ENCODE measurements around the gene CATSPER3. TPM values are rescaled to one million over a fixed set of nuclear protein-coding genes. Genes with fewer than 3 reads are reported as not detected.

The CATSPER3 gene
- total and polyA plus RNA-seq, 2 donors (not counting 1 experiment from before 2014, with no cell fraction given), result 0.12 to 0.17 TPM

DNA sequence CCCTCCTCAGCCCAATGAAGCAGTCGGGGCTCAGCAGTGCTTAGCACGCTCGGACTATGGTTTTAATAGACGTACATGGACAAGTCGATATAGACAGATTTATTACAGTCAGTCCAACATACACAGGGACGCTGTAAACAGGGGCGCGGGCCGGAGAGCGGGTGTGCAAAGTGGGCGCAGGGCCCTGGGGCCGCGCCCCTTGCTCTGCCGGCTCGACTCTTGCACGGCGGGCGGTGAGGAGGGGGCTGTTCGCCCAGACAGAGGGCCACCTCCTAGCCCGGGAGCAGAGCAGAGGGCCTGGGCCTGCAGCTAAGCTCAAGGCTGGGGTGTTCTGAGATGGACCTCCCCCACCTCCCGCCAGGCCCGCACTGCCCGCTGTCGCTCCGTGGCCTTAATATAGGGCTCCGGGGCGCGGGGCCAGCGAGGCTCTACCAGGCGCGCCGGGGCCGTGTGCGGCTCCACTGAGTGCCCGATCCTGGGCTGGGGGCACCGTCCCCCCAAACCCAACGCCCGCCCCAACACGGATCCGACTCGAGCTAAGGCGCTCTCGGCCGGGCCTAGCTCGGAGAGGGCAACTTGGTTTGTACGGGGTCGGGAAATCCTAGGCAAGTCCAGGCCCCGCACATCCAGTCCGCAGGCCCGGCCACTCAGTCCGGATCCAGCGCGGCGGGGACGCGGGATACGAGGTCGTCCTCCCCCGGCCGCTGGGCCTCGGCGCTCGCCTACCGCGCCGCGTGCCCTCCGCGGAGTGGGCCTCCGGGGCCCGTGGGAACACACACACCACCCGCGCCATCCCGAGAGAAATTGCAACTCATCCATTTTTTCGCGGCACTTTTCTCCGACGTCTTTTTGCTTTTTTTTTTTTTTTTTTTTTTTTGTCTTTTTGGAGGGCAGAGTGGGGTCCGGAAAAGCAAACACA lies 60.2 kb downstream of the CATSPER3 start:
- H3K27ac ChIP-seq (ENCODE audit: insufficient read depth, low read length), result no peak overlapping the region
- H3K4me2 ChIP-seq (ENCODE audit: extremely low read depth, insufficient read depth, low read length), result no peak overlapping the region
- peaks cover 39% of the 10 kb centered on the region for H3K27me3 ChIP-seq (ENCODE audit: control insufficient read depth, insufficient read depth, low read length)
- H4K20me1 ChIP-seq (ENCODE audit: control insufficient read depth, extremely low read depth, insufficient read depth, low read length), result no peaks in the 10 kb centered on the region
- TF ChIP-seq, protein P1, sequence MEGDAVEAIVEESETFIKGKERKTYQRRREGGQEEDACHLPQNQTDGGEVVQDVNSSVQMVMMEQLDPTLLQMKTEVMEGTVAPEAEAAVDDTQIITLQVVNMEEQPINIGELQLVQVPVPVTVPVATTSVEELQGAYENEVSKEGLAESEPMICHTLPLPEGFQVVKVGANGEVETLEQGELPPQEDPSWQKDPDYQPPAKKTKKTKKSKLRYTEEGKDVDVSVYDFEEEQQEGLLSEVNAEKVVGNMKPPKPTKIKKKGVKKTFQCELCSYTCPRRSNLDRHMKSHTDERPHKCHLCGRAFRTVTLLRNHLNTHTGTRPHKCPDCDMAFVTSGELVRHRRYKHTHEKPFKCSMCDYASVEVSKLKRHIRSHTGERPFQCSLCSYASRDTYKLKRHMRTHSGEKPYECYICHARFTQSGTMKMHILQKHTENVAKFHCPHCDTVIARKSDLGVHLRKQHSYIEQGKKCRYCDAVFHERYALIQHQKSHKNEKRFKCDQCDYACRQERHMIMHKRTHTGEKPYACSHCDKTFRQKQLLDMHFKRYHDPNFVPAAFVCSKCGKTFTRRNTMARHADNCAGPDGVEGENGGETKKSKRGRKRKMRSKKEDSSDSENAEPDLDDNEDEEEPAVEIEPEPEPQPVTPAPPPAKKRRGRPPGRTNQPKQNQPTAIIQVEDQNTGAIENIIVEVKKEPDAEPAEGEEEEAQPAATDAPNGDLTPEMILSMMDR (conservative IDR thresholded peaks at IDR 0.05 in 1 of 2, IDR thresholded peaks at IDR 0.05 in 1 of 2; ENCODE audit: low read depth in 1 of 2, low read length in 2 of 2), result no peak
- TF ChIP-seq EZH2 (IDR thresholded peaks at IDR 0.05; ENCODE audit: low read length, missing control alignments), result peak; percentile 74
- no peaks in the 10 kb centered on the region for H3K36me3 ChIP-seq (ENCODE audit: control insufficient read depth, insufficient read depth, low read length)
- H3K4me3 ChIP-seq (replicated peaks in 1 of 4; ENCODE audit: control extremely low read depth in 1 of 4, insufficient read depth in 1 of 4, low read depth in 3 of 4, low read length in 4 of 4), result no peak overlapping the region
- DNase-seq (ENCODE audit: low read depth in 2 of 2), result no peak
- H3K9me3 ChIP-seq (ENCODE audit: control insufficient read depth, insufficient read depth, low read depth, low read length), result no peaks in the 10 kb centered on the region
- no peaks in the 10 kb centered on the region for H3K4me1 ChIP-seq (ENCODE audit: control insufficient read depth, extremely low read depth, insufficient read depth, low read length)
- H2AFZ ChIP-seq (ENCODE audit: low read length), result no peak overlapping the region
- H3K79me2 ChIP-seq (ENCODE audit: control insufficient read depth, insufficient read depth, low read length), result no peaks in the 10 kb centered on the region
- H3K9ac ChIP-seq (ENCODE audit: insufficient read depth, low read length), result no peak overlapping the region

- Histone ChIP-seq H3K79me2 (ENCODE audit: control insufficient read depth, insufficient read depth, low read length) (no peaks in the 10 kb centered on the region), H3K4me3 (replicated peaks in 1 of 4; ENCODE audit: control extremely low read depth in 1 of 4, insufficient read depth in 1 of 4, low read depth in 3 of 4, low read length in 4 of 4) (no peak overlapping the region), H3K9ac (ENCODE audit: insufficient read depth, low read length) (no peak overlapping the region), H3K9me3 (ENCODE audit: control insufficient read depth, insufficient read depth, low read depth, low read length) (no peaks in the 10 kb centered on the region), H2AFZ (ENCODE audit: low read length) (no peak overlapping the region), H3K27me3 (ENCODE audit: control insufficient read depth, insufficient read depth, low read length) (peaks cover 42% of the 10 kb centered on the region), H3K4me1 (ENCODE audit: control insufficient read depth, extremely low read depth, insufficient read depth, low read length) (no peaks in the 10 kb centered on the region), H3K27ac (ENCODE audit: insufficient read depth, low read length) (no peak overlapping the region), H4K20me1 (ENCODE audit: control insufficient read depth, extremely low read depth, insufficient read depth, low read length) (no peaks in the 10 kb centered on the region), H3K36me3 (ENCODE audit: control insufficient read depth, insufficient read depth, low read length) (no peaks in the 10 kb centered on the region), H3K4me2 (ENCODE audit: extremely low read depth, insufficient read depth, low read length) (no peak overlapping the region)
- DNase-seq (ENCODE audit: low read depth in 2 of 2), result no peak
- TF ChIP-seq, protein P1 (conservative IDR thresholded peaks at IDR 0.05 in 1 of 2, IDR thresholded peaks at IDR 0.05 in 1 of 2; ENCODE audit: low read depth in 1 of 2, low read length in 2 of 2), result no peak
- peak; percentile 97 for TF ChIP-seq EZH2 (IDR thresholded peaks at IDR 0.05; ENCODE audit: low read length, missing control alignments)
Measured at GRCh38 chr5:135028791-135029476, 61.2 kb downstream of the CATSPER3 start.

DNA sequence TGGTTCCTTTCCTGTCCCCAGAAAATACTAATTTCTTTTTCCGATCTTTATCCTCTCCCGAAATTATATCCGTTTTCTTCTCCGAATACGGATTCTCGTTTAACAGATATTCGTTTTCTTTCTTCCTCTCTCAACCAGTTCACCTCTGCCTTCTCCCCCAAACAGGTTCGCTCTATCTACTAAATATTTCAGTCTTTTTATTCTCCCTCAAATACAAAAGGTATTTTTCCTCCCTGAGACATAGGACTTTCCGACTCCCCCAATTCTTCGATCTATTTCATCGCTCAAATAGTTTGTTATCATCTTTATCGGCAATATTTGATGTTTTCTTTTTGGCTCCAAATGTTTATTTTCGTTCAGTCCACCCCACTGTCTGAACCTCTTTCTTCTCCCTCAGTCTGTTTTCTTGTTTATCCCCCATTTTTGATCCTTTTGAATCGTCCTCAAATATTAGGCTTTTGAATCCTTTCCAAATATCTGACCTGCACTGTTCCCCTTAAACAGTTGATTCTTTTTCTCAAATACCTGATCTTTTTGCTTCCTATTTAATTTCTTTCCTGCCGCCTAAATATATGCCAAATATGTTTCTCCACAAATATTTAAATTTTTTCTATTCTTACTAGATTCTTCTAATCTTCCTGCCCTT lies 61.9 kb downstream of the CATSPER3 start:
- Histone ChIP-seq H3K27ac (ENCODE audit: insufficient read depth, low read length) (no peak overlapping the region), H4K20me1 (ENCODE audit: control insufficient read depth, extremely low read depth, insufficient read depth, low read length) (no peaks in the 10 kb centered on the region), H3K27me3 (ENCODE audit: control insufficient read depth, insufficient read depth, low read length) (peaks cover 45% of the 10 kb centered on the region), H3K79me2 (ENCODE audit: control insufficient read depth, insufficient read depth, low read length) (no peaks in the 10 kb centered on the region), H2AFZ (ENCODE audit: low read length) (no peak overlapping the region), H3K4me3 (replicated peaks in 1 of 4; ENCODE audit: control extremely low read depth in 1 of 4, insufficient read depth in 1 of 4, low read depth in 3 of 4, low read length in 4 of 4) (no peak overlapping the region), H3K4me2 (ENCODE audit: extremely low read depth, insufficient read depth, low read length) (no peak overlapping the region), H3K36me3 (ENCODE audit: control insufficient read depth, insufficient read depth, low read length) (no peaks in the 10 kb centered on the region), H3K9me3 (ENCODE audit: control insufficient read depth, insufficient read depth, low read depth, low read length) (no peaks in the 10 kb centered on the region), H3K9ac (ENCODE audit: insufficient read depth, low read length) (no peak overlapping the region), H3K4me1 (ENCODE audit: control insufficient read depth, extremely low read depth, insufficient read depth, low read length) (no peaks in the 10 kb centered on the region)
- TF ChIP-seq, protein P1 (conservative IDR thresholded peaks at IDR 0.05 in 1 of 2, IDR thresholded peaks at IDR 0.05 in 1 of 2; ENCODE audit: low read depth in 1 of 2, low read length in 2 of 2), result no peak
- no peak for TF ChIP-seq EZH2 (IDR thresholded peaks at IDR 0.05; ENCODE audit: low read length, missing control alignments)
- peak in 1 of 2 donors; percentile 14 for DNase-seq (ENCODE audit: low read depth in 2 of 2)

Measured in fibroblast of lung (primary cell).